Measurements from ENCODE around the gene DNM1L.

Gene DNM1L

GRCh38 chr12:32688786-32689185 lies 9.7 kb downstream of the DNM1L start:
- CTCF ChIA-PET, result interaction anchor here (0.7 to 2.5 kb wide), 5 partner anchors 10 to 324 kb away, joined by 3 to 11 read pairs (median 3); no protein-coding TSS in a partner anchor
- no peak for DNase-seq (ENCODE audit: low read depth, low spot score)
- POLR2A ChIA-PET, result no interaction called here
- no peak overlapping the region for H3K4me3 ChIP-seq (ENCODE audit: low read depth, low read length)
- no peak for TF ChIP-seq CTCF (IDR thresholded peaks at IDR 0.05; ENCODE audit: insufficient read depth, low read length, missing control alignments)

- ChIA-PET CTCF (no interaction called here), POLR2A (no interaction called here)
- no peak for TF ChIP-seq CTCF (IDR thresholded peaks at IDR 0.05; ENCODE audit: insufficient read depth, low read length, missing control alignments)
- no peak overlapping the region for H3K4me3 ChIP-seq (ENCODE audit: low read depth, low read length)
- DNase-seq (ENCODE audit: low read depth, low spot score), result no peak
These were observed 11.8 kb downstream of the DNM1L start for GRCh38 chr12:32690927-32691326.

- DNase-seq (ENCODE audit: low read depth, low spot score), result no peak
- ChIA-PET POLR2A (no interaction called here), CTCF (interaction anchor here (0.8 to 1.5 kb wide), 2 partner anchors 20 to 237 kb away, joined by 3 read pairs; no protein-coding TSS in a partner anchor)
- no peak for TF ChIP-seq CTCF (IDR thresholded peaks at IDR 0.05; ENCODE audit: insufficient read depth, low read length, missing control alignments)
- no peak overlapping the region for H3K4me3 ChIP-seq (ENCODE audit: low read depth, low read length)
These were observed 13.3 kb downstream of the DNM1L start for GRCh38 chr12:32692358-32692757.

DNA sequence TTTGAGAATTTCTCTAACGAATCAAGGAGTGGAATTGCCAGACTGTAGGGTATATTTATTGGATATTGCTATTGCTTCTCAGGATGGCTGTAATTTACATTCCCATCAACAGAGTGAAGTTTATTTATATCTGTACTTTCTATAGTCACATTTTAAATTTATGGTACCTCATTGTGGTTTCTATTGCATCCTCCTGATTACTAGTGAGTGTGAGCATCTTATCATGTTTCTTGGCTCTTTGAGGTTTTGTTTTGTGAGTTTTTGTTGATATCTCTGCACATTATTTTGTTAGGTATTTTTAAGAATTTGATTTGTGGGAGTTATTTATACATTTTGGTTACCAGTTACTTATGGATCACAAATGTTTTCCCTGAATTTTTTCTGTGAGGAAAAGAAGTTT lies 13.9 kb downstream of the DNM1L start:
- CTCF ChIA-PET, result interaction anchor here (0.8 to 1.5 kb wide), 2 partner anchors 21 to 237 kb away, joined by 3 read pairs; no protein-coding TSS in a partner anchor

GRCh38 chr12:32695787-32696186 lies 16.7 kb downstream of the DNM1L start:
- no peak for TF ChIP-seq CTCF (IDR thresholded peaks at IDR 0.05; ENCODE audit: insufficient read depth, low read length, missing control alignments)
- ChIA-PET POLR2A (no interaction called here), CTCF (no interaction called here)
- H3K4me3 ChIP-seq (ENCODE audit: low read depth, low read length), result no peak overlapping the region
- no peak for DNase-seq (ENCODE audit: low read depth, low spot score)

More for the DNA sequence above, 13.9 kb downstream of the DNM1L start:
- no peak for TF ChIP-seq CTCF (IDR thresholded peaks at IDR 0.05; ENCODE audit: insufficient read depth, low read length, missing control alignments)
- H3K4me3 ChIP-seq (ENCODE audit: low read depth, low read length), result no peak overlapping the region
- no peak for DNase-seq (ENCODE audit: low read depth, low spot score)
- POLR2A ChIA-PET, result no interaction called here

- DNase-seq (ENCODE audit: low read depth, low spot score), result no peak
- ChIA-PET CTCF (no interaction called here), POLR2A (no interaction called here)
- H3K4me3 ChIP-seq (ENCODE audit: low read depth, low read length), result no peak overlapping the region
- TF ChIP-seq CTCF (IDR thresholded peaks at IDR 0.05; ENCODE audit: insufficient read depth, low read length, missing control alignments), result no peak
These were observed 18.3 kb downstream of the DNM1L start for GRCh38 chr12:32697445-32697844.

All from AG04449 (cell line).